GM15510 (cell line): ENCODE measurements around the gene TAGLN.

ENCODE experiments used
- POLR2A ChIP-seq: IDR thresholded peaks from 3 replicates; pipeline ENCODE4 v1.6.1; 2011; ENCODE audit warnings: borderline replicate concordance; ENCODE audit not compliant: insufficient read length; ENCODE audit errors: extremely low read depth

Gene TAGLN

DNA sequence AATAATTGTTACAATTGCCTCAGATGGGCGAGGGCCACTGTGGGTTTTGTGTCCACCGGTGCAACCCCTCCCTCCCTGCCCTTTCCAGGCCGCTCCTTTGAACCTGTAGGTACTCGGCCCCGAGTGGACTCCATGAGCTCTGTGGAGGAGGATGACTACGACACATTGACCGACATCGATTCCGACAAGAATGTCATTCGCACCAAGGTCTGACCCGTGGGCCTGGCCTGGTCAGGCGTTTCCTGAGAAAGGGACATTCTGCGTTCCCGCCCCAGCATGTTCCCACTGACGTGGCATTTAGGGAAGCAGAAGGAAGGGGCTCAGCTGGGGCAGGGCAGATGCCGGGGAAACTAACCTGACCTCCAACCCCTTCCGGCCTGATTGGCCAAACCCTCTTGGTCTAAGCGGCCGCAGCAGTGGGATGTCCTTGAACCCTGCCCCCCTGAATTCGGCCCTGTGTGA lies 10.5 kb upstream of the TAGLN start:
- no peak for TF ChIP-seq POLR2A

DNA sequence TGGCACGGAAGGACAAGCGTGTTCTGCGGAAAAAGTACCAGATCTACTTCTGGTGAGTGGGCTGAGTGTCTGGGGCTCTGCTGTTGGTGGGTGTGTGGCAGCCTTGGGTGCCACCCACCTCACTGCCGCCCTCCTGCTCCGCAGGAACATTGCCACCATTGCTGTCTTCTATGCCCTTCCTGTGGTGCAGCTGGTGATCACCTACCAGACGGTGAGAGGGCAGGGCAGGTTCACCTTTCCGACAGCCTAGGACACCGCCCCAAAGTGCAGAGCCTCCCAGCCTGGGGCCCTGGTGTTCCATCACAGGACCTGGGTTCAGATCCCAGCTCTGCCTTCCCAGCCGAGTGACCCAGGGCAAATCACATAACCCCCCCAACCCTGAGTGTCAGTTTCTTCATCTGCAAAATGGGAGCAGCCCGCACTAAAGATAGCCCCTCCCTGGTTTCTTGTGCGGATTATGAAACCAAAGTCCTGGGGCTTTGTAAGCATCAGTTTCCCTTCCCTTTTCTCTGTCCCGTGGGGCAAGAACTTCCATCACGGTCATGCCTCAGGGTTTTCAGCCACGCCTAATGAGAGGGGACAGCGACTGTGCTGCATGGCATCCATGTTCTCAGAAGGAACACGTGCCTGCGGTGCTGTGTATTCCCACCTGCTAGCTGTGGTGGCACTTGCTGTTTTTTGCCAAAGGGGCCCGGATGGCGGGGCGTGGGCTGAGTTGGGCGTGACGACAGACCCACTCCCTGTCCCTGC lies 9.8 kb upstream of the TAGLN start:
- TF ChIP-seq POLR2A, result no peak

DNA sequence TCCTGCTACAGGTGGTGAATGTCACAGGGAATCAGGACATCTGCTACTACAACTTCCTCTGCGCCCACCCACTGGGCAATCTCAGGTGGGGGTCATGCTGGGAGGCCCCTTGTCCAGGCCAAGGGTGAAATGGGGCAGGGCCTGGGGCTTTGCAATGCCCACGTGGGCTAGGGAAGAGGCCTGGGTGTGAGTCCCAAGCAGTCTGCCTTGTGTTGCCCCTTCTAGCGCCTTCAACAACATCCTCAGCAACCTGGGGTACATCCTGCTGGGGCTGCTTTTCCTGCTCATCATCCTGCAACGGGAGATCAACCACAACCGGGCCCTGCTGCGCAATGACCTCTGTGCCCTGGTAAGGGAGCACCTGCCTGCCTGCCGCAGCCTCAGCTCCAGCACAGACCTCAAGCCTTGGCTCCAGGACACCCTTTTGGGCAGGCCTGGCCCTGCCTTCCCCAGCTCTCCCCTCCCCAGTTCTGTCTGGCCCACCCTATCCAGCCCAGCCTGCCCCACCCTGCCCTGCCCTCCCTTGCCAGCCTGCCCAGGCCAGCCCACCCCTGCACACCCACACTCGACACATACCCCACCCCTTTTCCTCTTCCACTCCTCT lies 9.1 kb upstream of the TAGLN start:
- no peak for TF ChIP-seq POLR2A

DNA sequence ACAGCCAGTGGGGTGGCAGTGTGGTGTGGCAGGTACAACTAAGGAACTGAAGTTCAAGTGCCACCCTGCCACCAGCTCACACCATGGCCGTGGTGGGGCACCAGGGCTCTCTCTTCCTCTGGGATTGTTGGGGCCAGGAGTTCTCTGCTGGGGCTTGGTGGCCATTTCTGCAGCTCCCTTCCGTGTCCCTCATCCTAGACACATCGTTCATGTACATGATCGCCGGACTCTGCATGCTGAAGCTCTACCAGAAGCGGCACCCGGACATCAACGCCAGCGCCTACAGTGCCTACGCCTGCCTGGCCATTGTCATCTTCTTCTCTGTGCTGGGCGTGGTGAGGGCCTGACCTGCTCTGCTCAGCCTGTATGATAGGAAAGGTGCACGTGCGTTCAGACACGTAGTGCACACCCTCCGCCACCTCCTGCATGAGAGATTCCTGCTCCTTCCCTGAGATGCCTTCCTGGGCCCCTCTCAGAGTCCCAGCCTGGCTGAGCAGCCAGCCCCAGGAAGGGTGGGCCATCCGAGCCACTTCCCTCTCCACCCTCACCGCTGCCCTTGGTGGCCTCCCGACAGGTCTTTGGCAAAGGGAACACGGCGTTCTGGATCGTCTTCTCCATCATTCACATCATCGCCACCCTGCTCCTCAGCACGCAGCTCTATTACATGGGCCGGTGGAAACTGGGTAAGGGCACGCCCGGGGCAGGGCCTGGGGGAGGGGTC lies 7.3 kb upstream of the TAGLN start:
- no peak for TF ChIP-seq POLR2A

- no peak for TF ChIP-seq POLR2A
Measured at GRCh38 chr11:117192401-117192875, 6.7 kb upstream of the TAGLN start.

DNA sequence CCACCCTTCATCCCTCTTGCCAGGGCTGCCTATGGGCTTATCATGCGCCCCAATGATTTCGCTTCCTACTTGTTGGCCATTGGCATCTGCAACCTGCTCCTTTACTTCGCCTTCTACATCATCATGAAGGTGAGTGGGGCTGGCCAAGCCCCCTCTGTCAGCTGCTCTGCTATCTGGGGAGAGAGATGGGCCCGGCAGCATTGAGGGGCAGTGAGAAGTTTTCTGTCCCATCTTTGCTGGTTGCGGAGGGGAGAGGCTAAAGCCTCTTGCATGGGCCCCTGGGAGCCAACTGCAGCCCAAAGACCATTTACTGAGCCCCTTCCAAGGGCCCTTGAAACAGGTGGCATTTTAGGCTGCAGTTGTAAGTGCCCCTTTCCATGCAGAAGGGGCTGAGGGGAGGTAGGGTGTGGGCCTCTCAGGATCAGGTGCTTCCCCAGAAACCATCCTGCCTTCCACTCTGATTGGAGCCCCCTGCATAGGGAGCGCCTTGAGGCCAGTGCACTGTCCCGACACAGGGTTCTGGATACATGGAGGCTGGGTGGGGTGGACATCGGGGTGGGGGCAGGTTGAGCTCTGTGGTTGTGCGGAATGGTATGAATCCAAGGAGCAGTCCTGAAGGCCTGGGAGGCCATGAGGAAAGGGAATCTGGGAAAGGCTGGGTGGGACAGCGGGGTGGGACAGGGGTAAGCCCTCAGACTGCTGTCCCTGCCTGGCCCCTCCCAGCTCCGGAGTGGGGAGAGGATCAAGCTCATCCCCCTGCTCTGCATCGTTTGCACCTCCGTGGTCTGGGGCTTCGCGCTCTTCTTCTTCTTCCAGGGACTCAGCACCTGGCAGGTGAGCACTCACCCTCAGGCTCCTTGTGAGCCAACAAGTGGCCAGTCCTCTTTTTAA lies 5.8 kb upstream of the TAGLN start:
- no peak for TF ChIP-seq POLR2A

DNA sequence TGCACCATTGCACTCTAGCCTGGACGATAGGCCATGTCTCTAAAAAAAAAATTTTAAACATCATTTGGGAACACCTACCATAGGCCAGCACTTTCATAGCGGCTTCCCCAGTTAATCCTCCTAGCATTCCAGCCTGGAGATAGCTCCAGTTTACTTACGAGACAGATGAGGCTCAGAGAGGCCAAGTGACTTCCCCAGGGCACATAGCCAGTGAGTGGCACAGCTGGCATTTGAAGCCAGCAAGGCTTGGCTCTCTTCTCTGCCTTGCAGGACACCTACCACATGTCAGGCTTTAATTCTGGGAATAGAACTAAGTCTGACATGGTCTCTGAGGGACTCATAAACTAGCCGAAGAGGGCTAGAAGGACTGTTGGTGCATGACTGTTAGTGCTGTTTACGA lies 4.9 kb upstream of the TAGLN start:
- no peak for TF ChIP-seq POLR2A

DNA sequence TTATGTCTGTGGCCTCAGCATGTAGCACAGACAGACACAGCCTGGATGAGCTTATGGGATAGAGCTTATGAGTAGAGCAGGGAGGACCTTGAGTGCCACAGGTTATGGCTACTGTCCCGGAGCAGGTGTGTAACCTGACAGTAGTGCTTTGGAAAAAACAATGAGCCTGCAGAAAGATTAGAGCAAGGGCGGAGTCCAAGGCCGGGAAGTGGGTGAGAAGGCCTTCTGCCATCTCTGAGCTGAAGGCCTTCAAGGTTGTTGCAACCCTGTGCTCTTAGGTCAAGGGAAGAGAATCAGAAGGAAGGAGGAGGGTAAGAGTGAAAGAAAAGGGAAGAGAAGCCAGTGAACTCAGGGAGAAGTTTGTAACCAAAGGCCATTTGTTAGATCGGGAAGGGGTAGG lies 3.9 kb upstream of the TAGLN start:
- TF ChIP-seq POLR2A, result no peak

DNA sequence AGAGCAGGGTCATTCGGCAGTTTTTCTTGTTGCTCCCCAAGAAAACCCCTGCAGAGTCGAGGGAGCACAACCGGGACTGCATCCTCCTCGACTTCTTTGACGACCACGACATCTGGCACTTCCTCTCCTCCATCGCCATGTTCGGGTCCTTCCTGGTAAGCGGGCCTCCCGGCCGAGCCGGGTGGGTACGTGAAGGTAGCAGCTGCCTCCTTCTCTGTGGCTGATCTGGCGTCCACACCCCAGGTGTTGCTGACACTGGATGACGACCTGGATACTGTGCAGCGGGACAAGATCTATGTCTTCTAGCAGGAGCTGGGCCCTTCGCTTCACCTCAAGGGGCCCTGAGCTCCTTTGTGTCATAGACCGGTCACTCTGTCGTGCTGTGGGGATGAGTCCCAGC lies 3.4 kb upstream of the TAGLN start:
- no peak for TF ChIP-seq POLR2A

- TF ChIP-seq POLR2A, result no peak
Measured at GRCh38 chr11:117197006-117197405, 2.2 kb upstream of the TAGLN start.

- no peak for TF ChIP-seq POLR2A
Measured at GRCh38 chr11:117197516-117198456, 1.4 kb upstream of the TAGLN start.

- no peak for TF ChIP-seq POLR2A
Measured at GRCh38 chr11:117198613-117199012, 557 bp upstream of the TAGLN start.
